Kidney epithelial cell (primary cell): ENCODE results near the gene IL6R. TPM values are rescaled to one million over a fixed set of nuclear protein-coding genes. Genes with fewer than 3 reads are reported as not detected.

Experiments used
- DNase-seq: peaks from one replicate; pipeline ENCODE4 v3.0.0-alpha.2; 2010; ENCODE audit warnings: low read depth
- H3K27me3 ChIP-seq: 2 replicates; pipeline ENCODE4 v1.6.0; 2011; ENCODE audit warnings: low read length; ENCODE audit not compliant: control insufficient read depth, insufficient read depth
- H3K36me3 ChIP-seq: 2 replicates; pipeline ENCODE4 v1.5.1; 2011; ENCODE audit warnings: low read length; ENCODE audit not compliant: control insufficient read depth, insufficient read depth
- H3K4me3 ChIP-seq: 2 replicates; pipeline ENCODE4 v1.5.1; 2011; ENCODE audit warnings: low read depth, mild to moderate bottlenecking, control low read depth, low read length
- CTCF ChIP-seq: IDR thresholded peaks from 2 replicates; pipeline ENCODE4 v1.5.1; 2011; ENCODE audit warnings: mild to moderate bottlenecking, moderate library complexity, low read length, control low read depth, inconsistent platforms; ENCODE audit not compliant: insufficient read depth, poor library complexity, severe bottlenecking
- total RNA-seq: library from RNA; depleted of rRNA; stranded (reverse); fragments of >200 nt; gene quantifications from 2 replicates; pipeline ENCODE4 v1.2.3, GENCODE V29; 2015

Gene IL6R
- total RNA-seq, 1 donor from 2014 or later = 9.6 TPM

DNA sequence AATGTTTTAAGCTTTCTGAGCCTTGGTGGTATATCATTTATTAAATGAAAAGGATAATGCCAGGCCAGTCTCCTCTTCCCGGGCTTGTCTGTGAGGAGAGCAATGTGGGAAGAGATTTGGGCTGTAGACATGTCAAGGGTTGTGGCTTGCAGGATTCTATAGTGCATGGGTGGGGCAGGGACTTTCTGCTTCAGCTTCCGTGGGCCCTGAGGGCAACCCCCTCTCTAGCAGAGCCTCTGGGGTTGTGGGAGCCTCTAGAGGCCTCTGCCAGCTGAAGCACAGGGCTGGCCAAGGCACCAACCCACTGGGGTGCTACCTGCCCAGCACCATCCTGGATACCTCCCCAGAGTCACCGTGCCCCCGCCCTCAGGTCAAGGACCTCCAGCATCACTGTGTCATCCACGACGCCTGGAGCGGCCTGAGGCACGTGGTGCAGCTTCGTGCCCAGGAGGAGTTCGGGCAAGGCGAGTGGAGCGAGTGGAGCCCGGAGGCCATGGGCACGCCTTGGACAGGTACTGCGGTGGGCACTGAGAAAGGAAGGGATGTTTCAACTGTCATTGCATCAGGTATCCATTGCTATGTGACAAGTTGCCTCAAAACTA lies 30.6 kb downstream of the IL6R start:
- DNase-seq = no peak
- Histone ChIP-seq H3K4me3 (no peak overlapping the region), H3K36me3 (no peaks in the 10 kb centered on the region), H3K27me3 (no peaks in the 10 kb centered on the region)
- TF ChIP-seq CTCF = no peak

DNA sequence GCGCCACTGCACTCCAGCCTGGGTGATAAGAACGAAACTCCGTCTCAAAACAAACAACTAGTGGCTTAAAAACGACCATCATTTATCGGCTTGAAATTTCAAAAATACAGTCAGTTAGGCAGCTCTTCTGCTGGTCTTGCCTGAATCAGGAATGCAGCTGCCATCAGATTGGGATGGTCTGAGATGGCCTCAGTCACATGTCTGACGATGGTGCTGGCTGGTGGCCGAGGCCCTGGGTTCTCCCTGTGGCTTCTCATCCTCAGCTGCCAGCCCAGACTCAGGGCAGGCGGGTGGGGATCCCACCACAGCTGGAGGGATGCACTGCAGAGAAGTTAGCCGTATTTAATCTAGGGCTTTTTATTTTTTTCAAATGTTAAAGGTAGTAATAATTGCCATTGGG lies 31.3 kb downstream of the IL6R start:
- TF ChIP-seq CTCF = no peak
- no peaks in the 10 kb centered on the region for H3K27me3 ChIP-seq

DNA sequence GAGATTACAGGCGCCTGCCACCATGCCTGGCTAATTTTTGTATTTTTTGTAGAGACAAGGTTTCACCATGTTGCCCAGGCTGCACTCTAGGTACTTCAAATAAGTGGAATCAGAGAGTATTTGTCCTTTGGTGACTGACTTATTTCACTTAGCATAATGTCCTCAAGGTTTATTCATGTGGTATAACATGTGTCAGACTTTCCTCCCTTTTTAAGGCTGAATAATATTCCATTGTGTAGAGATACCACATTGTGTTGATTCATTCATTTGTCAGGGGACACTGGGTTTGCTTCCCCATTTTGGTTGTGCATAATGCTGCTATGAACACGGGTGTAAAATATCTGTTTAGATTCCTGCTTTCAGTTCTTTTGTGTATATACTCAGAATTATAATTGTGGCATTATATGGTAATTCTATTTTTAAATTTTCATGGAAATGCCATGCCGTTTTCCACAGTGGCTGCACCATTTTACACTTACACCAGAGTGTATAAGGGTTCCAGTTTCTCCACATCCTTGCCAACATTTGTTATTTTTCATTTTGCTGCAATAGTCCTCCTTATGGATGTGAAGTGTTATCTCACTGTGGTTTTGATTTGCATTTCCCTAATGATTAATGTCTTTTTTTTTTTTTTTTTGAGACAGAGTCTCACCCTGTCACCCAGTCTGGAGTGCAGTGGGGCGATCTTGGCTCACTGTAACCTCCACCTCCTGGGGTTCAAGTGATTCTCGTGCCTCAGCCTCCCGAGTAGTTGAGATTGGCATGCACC lies 35.1 kb downstream of the IL6R start:
- no peak for TF ChIP-seq CTCF
- no peak for DNase-seq
- no peak overlapping the region for H3K4me3 ChIP-seq
- H3K27me3 ChIP-seq = no peaks in the 10 kb centered on the region
- H3K36me3 ChIP-seq = no peaks in the 10 kb centered on the region

More for the DNA sequence above, 31.3 kb downstream of the IL6R start:
- no peaks in the 10 kb centered on the region for H3K36me3 ChIP-seq
- DNase-seq = no peak
- H3K4me3 ChIP-seq = no peak overlapping the region

GRCh38 chr1:154441241-154441888 lies 36.2 kb downstream of the IL6R start:
- Histone ChIP-seq H3K4me3 (no peak overlapping the region), H3K27me3 (no peaks in the 10 kb centered on the region), H3K36me3 (no peaks in the 10 kb centered on the region)
- no peak for DNase-seq
- no peak for TF ChIP-seq CTCF

DNA sequence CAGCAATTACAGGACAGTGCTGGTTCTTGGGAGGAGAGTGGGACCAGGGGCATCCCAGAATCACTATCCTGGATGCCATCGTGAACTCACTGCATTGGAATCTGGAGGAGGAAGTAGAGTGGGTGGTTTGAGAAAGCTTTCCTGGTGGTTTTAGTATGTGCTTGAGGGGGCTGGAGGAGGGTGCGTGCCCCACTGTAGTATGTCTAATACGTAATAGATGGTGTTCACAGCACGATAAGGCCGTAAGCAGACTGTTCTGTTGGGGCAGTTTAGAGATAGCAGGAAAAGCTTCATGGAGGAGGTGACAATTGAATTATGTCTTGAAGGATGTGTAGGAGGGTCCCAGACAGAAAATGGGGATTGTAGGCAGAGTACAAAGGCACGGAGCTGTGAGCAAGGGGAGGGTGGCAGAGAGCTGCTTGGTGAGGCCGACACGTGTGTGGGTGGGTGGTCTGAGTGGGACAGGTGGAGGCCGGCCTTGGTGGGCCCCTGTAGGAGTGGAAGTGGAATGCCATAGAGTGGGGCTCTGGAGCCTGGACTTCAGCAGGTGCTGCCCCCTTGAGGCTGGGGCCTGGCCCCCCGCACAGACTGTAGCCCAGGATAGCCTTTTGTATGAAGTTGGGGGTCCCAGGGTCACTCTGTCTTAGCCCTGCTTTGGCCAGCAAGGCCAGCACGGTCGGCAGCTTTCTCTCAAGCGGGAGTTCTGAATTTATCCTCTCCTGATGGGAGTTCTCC lies 37.0 kb downstream of the IL6R start:
- TF ChIP-seq CTCF = peak; percentile 46
- H3K4me3 ChIP-seq = no peak overlapping the region
- peak; percentile 55 for DNase-seq
- H3K27me3 ChIP-seq = no peaks in the 10 kb centered on the region
- H3K36me3 ChIP-seq = no peaks in the 10 kb centered on the region
